Esophagus squamous epithelium (tissue), 5 donors: Measurements from ENCODE around the gene SVIL. TPM values are rescaled to one million over a fixed set of nuclear protein-coding genes. Genes with fewer than 3 reads are reported as not detected.
A peak's percentile ranks its signal among the peaks of the same experiment; 100 is the strongest.
"Not testable (repeated sequence)": the region's sequence is repeated elsewhere in the genome, so short reads cannot be mapped to it uniquely, and the experiment has no call there.

Experiments used
- DNase-seq: peaks from one replicate; lab custom pipeline; 2025; lab: John Stamatoyannopoulos, UW
- H3K27ac ChIP-seq, 4 donors: fragments of 200-600 bp; sonication (generic); one replicate each; pipeline ENCODE4 v1.5.1; 2016 to 2019; ENCODE audit warnings: mild to moderate bottlenecking in 1 of 4
- H3K27me3 ChIP-seq, 4 donors: fragments of 200-600 bp; sonication (generic); 1 replicate in 3 of 4; 2 replicates in 1 of 4; pipeline versions ENCODE4 v1.5.1 to v1.6.0; 2017 to 2021; ENCODE audit warnings: antibody characterized with exemption in 1 of 4
- H3K36me3 ChIP-seq, 3 donors: fragments of 200-600 bp; sonication (generic); one replicate each; pipeline ENCODE4 v1.5.1; 2016 to 2019
- H3K4me1 ChIP-seq, 3 donors: fragments of 200-600 bp; sonication (generic); one replicate each; pipeline ENCODE4 v1.5.1; 2017 to 2019
- H3K4me3 ChIP-seq, 4 donors: fragments of 200-600 bp; sonication (generic); 1 replicate in 3 of 4; 2 replicates in 1 of 4; pipeline ENCODE4 v1.5.1; 2016 to 2019; ENCODE audit warnings: mild to moderate bottlenecking in 2 of 4, moderate library complexity in 1 of 4
- H3K9me3 ChIP-seq, 3 donors: fragments of 200-600 bp; sonication (generic); one replicate each; pipeline ENCODE4 v1.5.1; 2016 to 2019
- CTCF ChIP-seq, 6 experiments: fragments of 450-650 bp in 4 of 6; fragments of 200-600 bp in 2 of 6; sonication (generic) in 2 of 6; IDR thresholded peaks; one replicate each; pipeline ENCODE4 v1.5.1; 2016 to 2019; ENCODE audit warnings: antibody characterized with exemption in 6 of 6, mild to moderate bottlenecking in 4 of 6, moderate library complexity in 4 of 6
- POLR2A ChIP-seq, 4 donors: fragments of 450-650 bp; IDR thresholded peaks; one replicate each; pipeline ENCODE4 v1.6.1; 2017; ENCODE audit warnings: antibody characterized with exemption in 4 of 4, mild to moderate bottlenecking in 4 of 4, moderate library complexity in 3 of 4
- WGBS, 2 donors: methylation state at CpG; one replicate each; pipeline ENCODE4 v1.1.5; 2018; 5-methylcytosine and 5-hydroxymethylcytosine counted together
- intact Hi-C: fragments of 100-400 bp; cut with DNase I; formaldehyde crosslinking; loops from one replicate; pipeline ENCODE4 v1.15.0; 2022
- total RNA-seq, 4 donors: library from RNA; depleted of rRNA; stranded (reverse); fragments of >200 nt; gene quantifications; one replicate each; pipeline ENCODE4 v1.1.0, GENCODE V29; 2016
- donor health status: DM: yes; HTN: yes; CAD: no.

The SVIL gene
- total RNA-seq, 4 donors from 2014 or later = 71.1 to 227 (median 147) TPM

- Histone ChIP-seq H3K4me3 (no peak overlapping the region), H3K36me3 (peaks cover 0 to 38% (median 0%) of the 10 kb centered on the region in 3 donors), H3K27me3 (no peaks in the 10 kb centered on the region), H3K4me1 (peaks cover 0 to 69% (median 36%) of the 10 kb centered on the region in 3 donors), H3K9me3 (no peaks in the 10 kb centered on the region), H3K27ac (peak overlapping the region in 2 of 4 donors; percentile 22 to 26)
- no peak for TF ChIP-seq POLR2A (IDR thresholded peaks at IDR 0.05)
- 73 to 81% methylated on average over 10 of the region's 10 CpGs for WGBS, 2 donors
- no peak for DNase-seq
- intact Hi-C loops = loop anchor here (10.0 kb wide), 1 partner anchor 124 kb away; no protein-coding TSS in a partner anchor
Observed at GRCh38 chr10:29610876-29611647, 23.7 kb downstream of the SVIL start.

- Histone ChIP-seq H3K4me1 (peaks cover 0 to 61% (median 36%) of the 10 kb centered on the region in 3 donors), H3K27ac (peak overlapping the region in 1 of 4 donors; percentile 23), H3K36me3 (peaks cover 0 to 38% (median 0%) of the 10 kb centered on the region in 3 donors)
- intact Hi-C loops = loop anchor here (10.0 kb wide), 1 partner anchor 124 kb away; no protein-coding TSS in a partner anchor
- not testable (repeated sequence) for H3K27me3 ChIP-seq, H3K9me3 ChIP-seq, H3K4me3 ChIP-seq, DNase-seq
- 86 to 89% methylated on average over 3 of the region's 3 CpGs for WGBS, 2 donors
Observed at GRCh38 chr10:29610331-29610730, 24.4 kb downstream of the SVIL start.

- no peak overlapping the region for H3K4me3 ChIP-seq
- H3K4me1 ChIP-seq = peaks cover 0 to 56% (median 36%) of the 10 kb centered on the region in 3 donors
- TF ChIP-seq CTCF (IDR thresholded peaks at IDR 0.05) = no peak
- no peak for TF ChIP-seq POLR2A (IDR thresholded peaks at IDR 0.05)
- H3K27me3 ChIP-seq = no peaks in the 10 kb centered on the region
- DNase-seq = no peak
- peak overlapping the region in 1 of 4 donors; percentile 31 for H3K27ac ChIP-seq
- 95 to 97% methylated on average over 2 of the region's 3 CpGs for WGBS, 2 donors
- intact Hi-C loops = loop anchor here (10.0 kb wide), 1 partner anchor 125 kb away; no protein-coding TSS in a partner anchor
- no peaks in the 10 kb centered on the region for H3K9me3 ChIP-seq
- H3K36me3 ChIP-seq = peaks cover 0 to 38% (median 0%) of the 10 kb centered on the region in 3 donors
Observed at GRCh38 chr10:29609696-29610095, 25.1 kb downstream of the SVIL start.

GRCh38 chr10:29608476-29609301 is 26.1 kb downstream of the SVIL start:
- H3K27ac ChIP-seq = peak overlapping the region; percentile 16 to 61 (median 30)
- intact Hi-C loops = no loop called here
- no peaks in the 10 kb centered on the region for H3K27me3 ChIP-seq
- no peak for DNase-seq
- H3K9me3 ChIP-seq = no peaks in the 10 kb centered on the region
- peaks cover 0 to 38% (median 0%) of the 10 kb centered on the region in 3 donors for H3K36me3 ChIP-seq
- WGBS, 2 donors = 80 to 100% methylated on average over 1 to 2 of the region's 11 CpGs
- H3K4me3 ChIP-seq = no peak overlapping the region
- TF ChIP-seq POLR2A (IDR thresholded peaks at IDR 0.05) = no peak
- TF ChIP-seq CTCF (IDR thresholded peaks at IDR 0.05) = no peak
- H3K4me1 ChIP-seq = peaks cover 0 to 59% (median 36%) of the 10 kb centered on the region in 3 donors

GRCh38 chr10:29608062-29608461 is 26.7 kb downstream of the SVIL start:
- H3K27me3 ChIP-seq = no peaks in the 10 kb centered on the region
- no peak overlapping the region for H3K4me3 ChIP-seq
- TF ChIP-seq CTCF (IDR thresholded peaks at IDR 0.05) (no peak), POLR2A (IDR thresholded peaks at IDR 0.05) (no peak)
- 75% methylated on average over 1 of the region's 4 CpGs; no CpG with 5 or more reads in 1 of the 2 donors for WGBS, 2 donors
- no peaks in the 10 kb centered on the region for H3K9me3 ChIP-seq
- DNase-seq = no peak
- H3K4me1 ChIP-seq = peaks cover 0 to 65% (median 36%) of the 10 kb centered on the region in 3 donors
- H3K27ac ChIP-seq = peak overlapping the region; percentile 16 to 61 (median 30)
- peaks cover 0 to 34% (median 0%) of the 10 kb centered on the region in 3 donors for H3K36me3 ChIP-seq
- intact Hi-C loops = no loop called here
